GM12865 (cell line): ENCODE data around the gene SOCS1.

Experiments
- DNase-seq: peaks from one replicate; pipeline ENCODE4 v3.0.0; 2010; ENCODE audit warnings: low read depth
- H3K4me3 ChIP-seq: 2 replicates; pipeline ENCODE4 v1.5.1; 2011; ENCODE audit warnings: mild to moderate bottlenecking, low read depth, low read length, control low read depth
- TF ChIP-seq, protein P1 (sequence below): IDR thresholded peaks from 2 replicates; pipeline ENCODE4 v1.5.1; 2011; ENCODE audit warnings: low read length, control low read depth, low read depth, inconsistent platforms; ENCODE audit not compliant: insufficient read depth; ENCODE audit errors: missing control alignments

SOCS1 gene

GRCh38 chr16:11232852-11233726 lies 22.9 kb downstream of the SOCS1 start:
- DNase-seq: peak; percentile 88
- peak overlapping the region; percentile 43 for H3K4me3 ChIP-seq
- TF ChIP-seq, protein P1, sequence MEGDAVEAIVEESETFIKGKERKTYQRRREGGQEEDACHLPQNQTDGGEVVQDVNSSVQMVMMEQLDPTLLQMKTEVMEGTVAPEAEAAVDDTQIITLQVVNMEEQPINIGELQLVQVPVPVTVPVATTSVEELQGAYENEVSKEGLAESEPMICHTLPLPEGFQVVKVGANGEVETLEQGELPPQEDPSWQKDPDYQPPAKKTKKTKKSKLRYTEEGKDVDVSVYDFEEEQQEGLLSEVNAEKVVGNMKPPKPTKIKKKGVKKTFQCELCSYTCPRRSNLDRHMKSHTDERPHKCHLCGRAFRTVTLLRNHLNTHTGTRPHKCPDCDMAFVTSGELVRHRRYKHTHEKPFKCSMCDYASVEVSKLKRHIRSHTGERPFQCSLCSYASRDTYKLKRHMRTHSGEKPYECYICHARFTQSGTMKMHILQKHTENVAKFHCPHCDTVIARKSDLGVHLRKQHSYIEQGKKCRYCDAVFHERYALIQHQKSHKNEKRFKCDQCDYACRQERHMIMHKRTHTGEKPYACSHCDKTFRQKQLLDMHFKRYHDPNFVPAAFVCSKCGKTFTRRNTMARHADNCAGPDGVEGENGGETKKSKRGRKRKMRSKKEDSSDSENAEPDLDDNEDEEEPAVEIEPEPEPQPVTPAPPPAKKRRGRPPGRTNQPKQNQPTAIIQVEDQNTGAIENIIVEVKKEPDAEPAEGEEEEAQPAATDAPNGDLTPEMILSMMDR: no peak

- no peak for DNase-seq
- H3K4me3 ChIP-seq: peak overlapping the region; percentile 43; the same call in 1 of the 2 replicates
- TF ChIP-seq, protein P1: no peak
Observed at GRCh38 chr16:11232302-11232851, 23.6 kb downstream of the SOCS1 start.

GRCh38 chr16:11231367-11231970 lies 24.5 kb downstream of the SOCS1 start:
- DNase-seq: no peak
- no peak overlapping the region for H3K4me3 ChIP-seq
- TF ChIP-seq, protein P1: no peak

- no peak overlapping the region for H3K4me3 ChIP-seq
- TF ChIP-seq, protein P1: no peak
- no peak for DNase-seq
Observed at GRCh38 chr16:11229906-11230305, 26.1 kb downstream of the SOCS1 start.

GRCh38 chr16:11229432-11229831 lies 26.6 kb downstream of the SOCS1 start:
- no peak overlapping the region for H3K4me3 ChIP-seq
- TF ChIP-seq, protein P1: no peak
- DNase-seq: no peak

- TF ChIP-seq, protein P1: no peak
- peak; percentile 41 for DNase-seq
- H3K4me3 ChIP-seq: peak overlapping the region; percentile 35
Observed at GRCh38 chr16:11225677-11226549, 30.1 kb downstream of the SOCS1 start.
